Activated naive CD8-positive, alpha-beta T cell treated with anti-CD3 and anti-CD28 coated beads, Interleukin-2, amount 50 U/mL, for 24 hours (primary cell): ENCODE measurements around the gene ZNF430.
A peak's percentile ranks its signal among the peaks of the same experiment; 100 is the strongest.

Source experiments
- ATAC-seq: fragments of 150-1000 bp; cut with Tn5 transposase; one replicate; pipeline ENCODE4 v1.10.0; 2021
- DNase-seq: peaks from one replicate; pipeline ENCODE4 v3.0.0; 2021
- H3K27ac Mint-ChIP-seq: one replicate; pipeline ENCODE4 v1.8.0; 2021; ENCODE audit warnings: mild to moderate bottlenecking, mixed read lengths
- H3K27me3 Mint-ChIP-seq: one replicate; pipeline ENCODE4 v1.8.0; 2021; ENCODE audit warnings: mixed read lengths
- H3K36me3 Mint-ChIP-seq: one replicate; pipeline ENCODE4 v1.8.0; 2021; ENCODE audit warnings: low read depth, mixed read lengths
- H3K4me1 Mint-ChIP-seq: one replicate; pipeline ENCODE4 v1.8.0; 2021; ENCODE audit warnings: mixed read lengths
- H3K4me3 Mint-ChIP-seq: one replicate; pipeline ENCODE4 v1.8.0; 2021; ENCODE audit warnings: mild to moderate bottlenecking, moderate library complexity, mixed read lengths
- H3K9me3 Mint-ChIP-seq: one replicate; pipeline ENCODE4 v1.8.0; 2021; ENCODE audit warnings: mixed read lengths

The ZNF430 gene

DNA sequence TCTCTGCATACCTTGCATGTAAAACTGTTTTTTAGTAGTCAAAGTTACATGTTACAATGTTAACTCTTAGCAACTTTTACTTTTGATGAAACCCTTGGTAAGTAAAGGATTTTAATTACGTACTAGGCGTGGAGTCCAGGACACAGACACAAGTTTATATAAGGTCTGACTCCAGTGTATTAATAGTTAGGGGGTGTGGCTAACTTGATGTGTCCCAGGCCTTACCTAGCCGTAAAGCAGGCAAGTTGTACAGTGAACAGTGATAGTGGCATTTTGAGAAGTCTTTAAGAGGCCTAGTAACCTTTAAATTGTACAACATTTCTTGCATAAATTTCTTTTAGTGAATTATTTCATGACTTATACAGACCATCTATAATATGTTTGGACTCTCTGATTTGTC lies 67.4 kb downstream of the ZNF430 start:
- Mint-ChIP-seq H3K4me1 (peaks cover 22% of the 10 kb centered on the region), H3K27me3 (no peaks in the 10 kb centered on the region), H3K27ac (no peak overlapping the region), H3K4me3 (no peak overlapping the region), H3K9me3 (no peaks in the 10 kb centered on the region), H3K36me3 (peaks cover 38% of the 10 kb centered on the region)
- ATAC-seq (no peak), DNase-seq (no peak)

GRCh38 chr19:21092109-21092508 lies 71.7 kb downstream of the ZNF430 start:
- no peak for DNase-seq
- no peak overlapping the region for H3K4me3 Mint-ChIP-seq
- no peak overlapping the region for H3K27ac Mint-ChIP-seq
- H3K36me3 Mint-ChIP-seq = peaks cover 33% of the 10 kb centered on the region
- no peaks in the 10 kb centered on the region for H3K9me3 Mint-ChIP-seq
- no peak for ATAC-seq
- H3K4me1 Mint-ChIP-seq = peaks cover 3% of the 10 kb centered on the region
- H3K27me3 Mint-ChIP-seq = no peaks in the 10 kb centered on the region

DNA sequence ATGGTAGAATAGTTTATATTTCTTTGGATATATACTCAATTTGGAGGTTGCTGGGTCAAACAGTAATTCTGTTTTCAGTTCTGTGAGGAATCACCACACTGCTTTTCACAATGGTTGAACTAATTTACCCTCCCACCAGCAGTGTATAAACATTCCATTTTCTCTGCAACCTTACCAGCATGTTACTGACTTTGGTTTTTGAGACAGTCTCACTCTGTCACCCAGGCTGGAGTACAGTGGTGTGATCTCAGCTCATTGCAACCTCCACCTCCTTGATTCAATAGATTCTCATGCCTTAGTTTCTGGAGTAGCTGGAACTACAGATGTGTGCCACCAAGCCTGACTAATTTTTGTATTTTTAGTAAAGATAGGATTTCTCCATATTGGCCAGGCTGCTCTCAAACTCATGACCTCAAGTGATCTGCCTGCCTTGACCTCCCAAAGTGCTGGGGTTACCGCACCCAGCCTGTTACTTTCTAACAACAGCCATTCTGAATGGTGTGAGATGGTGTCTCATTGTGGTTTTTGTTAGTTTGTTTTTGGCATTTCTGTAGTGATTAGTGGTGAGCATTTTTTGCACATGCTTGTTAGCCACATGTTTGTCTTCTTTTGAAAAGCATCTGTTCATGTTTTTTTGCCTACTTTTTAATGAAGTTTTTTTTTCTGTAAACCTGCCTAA lies 74.0 kb downstream of the ZNF430 start:
- Mint-ChIP-seq H3K27ac (no peak overlapping the region), H3K36me3 (peaks cover 45% of the 10 kb centered on the region), H3K9me3 (no peaks in the 10 kb centered on the region), H3K4me1 (peaks cover 3% of the 10 kb centered on the region), H3K27me3 (no peaks in the 10 kb centered on the region), H3K4me3 (no peak overlapping the region)
- ATAC-seq = no peak
- DNase-seq = no peak

DNA sequence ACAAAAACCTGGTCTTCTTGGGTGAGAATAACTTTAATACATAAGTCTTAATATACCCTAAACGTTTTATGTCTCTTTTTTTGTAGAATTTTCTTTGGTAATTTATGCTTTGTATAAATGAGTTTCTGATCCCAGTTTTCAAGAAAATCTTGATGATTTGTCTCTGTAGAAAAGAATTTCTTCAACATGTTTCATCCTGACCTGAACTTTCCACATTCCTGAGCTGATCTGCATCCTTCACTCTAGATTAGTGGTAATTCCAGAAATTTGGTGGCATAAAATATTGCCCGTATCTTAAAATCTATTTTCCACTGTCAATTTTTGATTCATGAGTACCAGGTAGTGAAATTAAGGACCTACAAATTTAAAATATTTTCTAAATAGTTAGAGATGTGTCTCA lies 77.8 kb downstream of the ZNF430 start:
- Mint-ChIP-seq H3K4me3 (no peak overlapping the region), H3K27ac (no peak overlapping the region), H3K4me1 (peaks cover 3% of the 10 kb centered on the region), H3K9me3 (no peaks in the 10 kb centered on the region), H3K27me3 (no peaks in the 10 kb centered on the region), H3K36me3 (peaks cover 55% of the 10 kb centered on the region)
- ATAC-seq = no peak
- no peak for DNase-seq

GRCh38 chr19:21101521-21102242 lies 81.2 kb downstream of the ZNF430 start:
- peaks cover 59% of the 10 kb centered on the region for H3K36me3 Mint-ChIP-seq

GRCh38 chr19:21109116-21109515 lies 88.7 kb downstream of the ZNF430 start:
- H3K27me3 Mint-ChIP-seq = no peaks in the 10 kb centered on the region
- H3K9me3 Mint-ChIP-seq = peaks cover 29% of the 10 kb centered on the region
- no peak overlapping the region for H3K27ac Mint-ChIP-seq
- H3K4me3 Mint-ChIP-seq = no peak overlapping the region
- peaks cover 75% of the 10 kb centered on the region for H3K36me3 Mint-ChIP-seq
- no peaks in the 10 kb centered on the region for H3K4me1 Mint-ChIP-seq
- DNase-seq (no peak), ATAC-seq (no peak)

More at GRCh38 chr19:21101521-21102242, 81.2 kb downstream of the ZNF430 start:
- Mint-ChIP-seq H3K27ac (no peak overlapping the region), H3K27me3 (no peaks in the 10 kb centered on the region), H3K4me3 (no peak overlapping the region), H3K9me3 (no peaks in the 10 kb centered on the region), H3K4me1 (no peaks in the 10 kb centered on the region)
- peak; percentile 40 for ATAC-seq
- no peak for DNase-seq
